ENCODE measurements around the gene CMTM4. TPM values are rescaled to one million over a fixed set of nuclear protein-coding genes. Genes with fewer than 3 reads are reported as not detected.

The CMTM4 gene
- polyA plus RNA-seq, 1 experiment = 28.0 TPM

- Histone ChIP-seq H3K4me3 (ENCODE audit: low read depth, low read length) (no peak overlapping the region), H3K36me3 (ENCODE audit: control insufficient read depth, insufficient read depth, low read length) (peaks cover 14% of the 10 kb centered on the region), H3K27me3 (ENCODE audit: control insufficient read depth, insufficient read depth, low read length) (no peaks in the 10 kb centered on the region)
- POLR2A ChIA-PET = no interaction called here
- CTCF ChIA-PET = interaction anchor here (0.7 to 10.6 kb wide), 21 partner anchors 8 to 351 kb away, joined by 3 to 129 read pairs (median 4); partner anchors contain the start of gene DYNC1LI2
- no peak for DNase-seq (ENCODE audit: low read depth)
- TF ChIP-seq, protein P1, sequence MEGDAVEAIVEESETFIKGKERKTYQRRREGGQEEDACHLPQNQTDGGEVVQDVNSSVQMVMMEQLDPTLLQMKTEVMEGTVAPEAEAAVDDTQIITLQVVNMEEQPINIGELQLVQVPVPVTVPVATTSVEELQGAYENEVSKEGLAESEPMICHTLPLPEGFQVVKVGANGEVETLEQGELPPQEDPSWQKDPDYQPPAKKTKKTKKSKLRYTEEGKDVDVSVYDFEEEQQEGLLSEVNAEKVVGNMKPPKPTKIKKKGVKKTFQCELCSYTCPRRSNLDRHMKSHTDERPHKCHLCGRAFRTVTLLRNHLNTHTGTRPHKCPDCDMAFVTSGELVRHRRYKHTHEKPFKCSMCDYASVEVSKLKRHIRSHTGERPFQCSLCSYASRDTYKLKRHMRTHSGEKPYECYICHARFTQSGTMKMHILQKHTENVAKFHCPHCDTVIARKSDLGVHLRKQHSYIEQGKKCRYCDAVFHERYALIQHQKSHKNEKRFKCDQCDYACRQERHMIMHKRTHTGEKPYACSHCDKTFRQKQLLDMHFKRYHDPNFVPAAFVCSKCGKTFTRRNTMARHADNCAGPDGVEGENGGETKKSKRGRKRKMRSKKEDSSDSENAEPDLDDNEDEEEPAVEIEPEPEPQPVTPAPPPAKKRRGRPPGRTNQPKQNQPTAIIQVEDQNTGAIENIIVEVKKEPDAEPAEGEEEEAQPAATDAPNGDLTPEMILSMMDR (IDR thresholded peaks at IDR 0.05; ENCODE audit: insufficient read depth, low read depth, low read length) = no peak
Measured at GRCh38 chr16:66740533-66740932, 44.0 kb upstream of the CMTM4 start.

- Histone ChIP-seq H3K27me3 (ENCODE audit: control insufficient read depth, insufficient read depth, low read length) (no peaks in the 10 kb centered on the region), H3K36me3 (ENCODE audit: control insufficient read depth, insufficient read depth, low read length) (peaks cover 13% of the 10 kb centered on the region), H3K4me3 (ENCODE audit: low read depth, low read length) (no peak overlapping the region)
- ChIA-PET POLR2A (no interaction called here), CTCF (interaction anchor here (0.7 to 10.6 kb wide), 18 partner anchors 9 to 350 kb away, joined by 3 to 129 read pairs (median 4); partner anchors contain the start of gene DYNC1LI2)
- TF ChIP-seq, protein P1 (IDR thresholded peaks at IDR 0.05; ENCODE audit: insufficient read depth, low read depth, low read length) = peak; percentile 62
- DNase-seq (ENCODE audit: low read depth) = no peak
Measured at GRCh38 chr16:66740010-66740409, 43.5 kb upstream of the CMTM4 start.

DNA sequence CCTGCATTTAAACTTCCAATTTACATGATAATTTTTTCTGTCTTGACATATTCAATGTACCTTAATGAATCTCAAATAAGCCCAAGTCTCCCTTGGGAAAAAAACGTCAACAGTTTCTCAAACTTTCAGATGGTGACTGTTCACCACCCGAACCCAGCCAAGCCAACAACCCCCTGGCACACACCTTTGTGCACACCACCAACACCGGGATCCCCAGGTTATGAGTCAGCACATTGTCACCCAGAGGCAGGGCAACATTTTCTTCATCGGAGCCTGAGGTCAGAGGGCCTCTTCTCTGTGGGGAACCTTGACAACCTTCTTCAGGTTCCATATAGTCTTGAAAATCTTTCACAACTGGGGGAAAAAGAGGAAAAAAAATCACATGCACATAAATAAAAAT lies 39.3 kb upstream of the CMTM4 start:
- Histone ChIP-seq H3K27me3 (ENCODE audit: control insufficient read depth, insufficient read depth, low read length) (no peaks in the 10 kb centered on the region), H3K36me3 (ENCODE audit: control insufficient read depth, insufficient read depth, low read length) (peaks cover 29% of the 10 kb centered on the region), H3K4me3 (ENCODE audit: low read depth, low read length) (no peak overlapping the region)
- CTCF ChIA-PET = interaction anchor here (0.6 to 10.6 kb wide), 4 partner anchors 7 to 397 kb away, joined by 3 to 129 read pairs (median 12); no protein-coding TSS in a partner anchor
- POLR2A ChIA-PET = no interaction called here
- DNase-seq (ENCODE audit: low read depth) = no peak
- TF ChIP-seq, protein P1 (IDR thresholded peaks at IDR 0.05; ENCODE audit: insufficient read depth, low read depth, low read length) = no peak

DNA sequence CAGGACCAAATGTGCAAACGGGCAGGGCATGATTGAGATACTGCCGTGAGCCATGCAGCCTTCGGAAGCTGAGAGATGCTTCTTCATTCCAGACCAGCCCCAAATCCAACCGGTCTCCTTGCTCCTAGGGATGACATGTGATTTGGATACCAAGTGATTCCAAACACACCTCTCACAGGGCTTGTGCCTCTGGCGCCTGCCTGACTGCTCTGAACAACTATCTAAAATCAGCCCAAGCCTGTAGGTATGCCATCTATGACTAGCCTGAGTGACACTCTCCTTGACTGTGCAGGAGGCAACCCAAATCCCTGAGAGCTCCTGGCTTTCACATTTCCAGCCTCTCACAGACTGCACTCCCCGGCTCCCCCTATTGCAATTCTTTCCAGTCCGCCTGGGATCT lies 34.6 kb upstream of the CMTM4 start:
- Histone ChIP-seq H3K4me3 (ENCODE audit: low read depth, low read length) (no peak overlapping the region), H3K27me3 (ENCODE audit: control insufficient read depth, insufficient read depth, low read length) (no peaks in the 10 kb centered on the region), H3K36me3 (ENCODE audit: control insufficient read depth, insufficient read depth, low read length) (peaks cover 40% of the 10 kb centered on the region)
- ChIA-PET CTCF (interaction anchor here (1.2 to 8.3 kb wide), 6 partner anchors 9 to 136 kb away, joined by 3 to 129 read pairs (median 6); partner anchors contain the start of genes DYNC1LI2 and NAE1), POLR2A (no interaction called here)
- DNase-seq (ENCODE audit: low read depth) = no peak
- TF ChIP-seq, protein P1 (IDR thresholded peaks at IDR 0.05; ENCODE audit: insufficient read depth, low read depth, low read length) = no peak

DNA sequence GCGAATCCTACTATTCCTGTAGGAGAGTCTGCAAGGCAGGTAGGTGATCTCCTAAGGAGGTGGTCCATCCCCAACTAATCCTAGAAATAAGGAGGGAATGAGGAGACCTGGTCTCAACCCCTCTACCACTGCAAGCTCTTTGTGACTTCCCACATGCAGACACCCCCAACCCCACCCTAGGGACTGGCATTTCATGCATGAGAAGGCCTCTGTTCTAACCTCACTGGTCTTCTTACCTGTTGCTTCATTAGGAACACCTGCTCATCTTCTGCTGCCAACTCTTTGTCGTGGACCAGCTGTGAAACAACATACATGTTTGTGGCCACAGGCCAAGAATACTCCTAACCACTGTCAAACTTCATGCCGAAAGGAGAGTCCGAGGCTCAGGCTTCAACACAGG lies 32.3 kb upstream of the CMTM4 start:
- POLR2A ChIA-PET = no interaction called here

More for the DNA sequence above, 32.3 kb upstream of the CMTM4 start:
- H3K27me3 ChIP-seq (ENCODE audit: control insufficient read depth, insufficient read depth, low read length) = no peaks in the 10 kb centered on the region
- H3K36me3 ChIP-seq (ENCODE audit: control insufficient read depth, insufficient read depth, low read length) = peaks cover 47% of the 10 kb centered on the region
- H3K4me3 ChIP-seq (ENCODE audit: low read depth, low read length) = no peak overlapping the region
- TF ChIP-seq, protein P1 (IDR thresholded peaks at IDR 0.05; ENCODE audit: insufficient read depth, low read depth, low read length) = no peak
- CTCF ChIA-PET = interaction anchor here (0.6 to 8.3 kb wide), 19 partner anchors 11 to 323 kb away, joined by 3 to 129 read pairs (median 5); partner anchors contain the start of genes CMTM3, DYNC1LI2 and NAE1
- DNase-seq (ENCODE audit: low read depth) = no peak
